ENCODE measurements around the gene CCNB1IP1. TPM values are rescaled to one million over a fixed set of nuclear protein-coding genes. Genes with fewer than 3 reads are reported as not detected.

Gene CCNB1IP1
- total RNA-seq, 2 experiments from 2014 or later: 79.0 to 82.7 TPM

DNA sequence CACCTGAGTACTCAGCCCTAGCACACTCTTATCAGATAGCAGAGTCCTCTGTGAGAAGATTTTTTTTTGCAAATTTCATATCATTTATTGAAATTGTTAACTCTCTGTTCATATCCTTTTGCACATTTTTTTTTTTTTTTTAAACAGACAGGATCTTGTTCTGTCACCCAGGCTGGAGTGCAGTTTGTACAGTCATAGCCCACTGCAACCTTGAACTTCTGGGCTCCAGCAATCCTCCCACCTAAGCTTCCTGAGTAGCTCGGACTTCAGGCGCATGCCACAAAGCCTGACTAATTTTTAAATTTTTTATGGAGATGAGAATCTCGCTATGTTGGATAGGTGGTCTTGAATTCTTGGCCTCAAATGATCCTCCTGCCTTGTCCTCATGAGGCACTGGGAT is 14.7 kb upstream of the CCNB1IP1 start:
- DNase-seq (no peak), ATAC-seq (no peak)
- peaks cover 42% of the 10 kb centered on the region for H3K36me3 Mint-ChIP-seq (ENCODE audit: low read depth)
- H3K27me3 Mint-ChIP-seq: no peaks in the 10 kb centered on the region
- H3K4me3 Mint-ChIP-seq: no peak overlapping the region
- no peak overlapping the region for H3K27ac Mint-ChIP-seq
- CTCF ChIA-PET: interaction anchor here (0.7 kb wide), 1 partner anchor 20 kb away, joined by 3 read pairs; no protein-coding TSS in a partner anchor
- intact Hi-C loops (cut with micrococcal nuclease): no loop called here
- peaks cover 11% of the 10 kb centered on the region for H3K4me1 Mint-ChIP-seq (ENCODE audit: low read depth)
- TF ChIP-seq, protein P1, sequence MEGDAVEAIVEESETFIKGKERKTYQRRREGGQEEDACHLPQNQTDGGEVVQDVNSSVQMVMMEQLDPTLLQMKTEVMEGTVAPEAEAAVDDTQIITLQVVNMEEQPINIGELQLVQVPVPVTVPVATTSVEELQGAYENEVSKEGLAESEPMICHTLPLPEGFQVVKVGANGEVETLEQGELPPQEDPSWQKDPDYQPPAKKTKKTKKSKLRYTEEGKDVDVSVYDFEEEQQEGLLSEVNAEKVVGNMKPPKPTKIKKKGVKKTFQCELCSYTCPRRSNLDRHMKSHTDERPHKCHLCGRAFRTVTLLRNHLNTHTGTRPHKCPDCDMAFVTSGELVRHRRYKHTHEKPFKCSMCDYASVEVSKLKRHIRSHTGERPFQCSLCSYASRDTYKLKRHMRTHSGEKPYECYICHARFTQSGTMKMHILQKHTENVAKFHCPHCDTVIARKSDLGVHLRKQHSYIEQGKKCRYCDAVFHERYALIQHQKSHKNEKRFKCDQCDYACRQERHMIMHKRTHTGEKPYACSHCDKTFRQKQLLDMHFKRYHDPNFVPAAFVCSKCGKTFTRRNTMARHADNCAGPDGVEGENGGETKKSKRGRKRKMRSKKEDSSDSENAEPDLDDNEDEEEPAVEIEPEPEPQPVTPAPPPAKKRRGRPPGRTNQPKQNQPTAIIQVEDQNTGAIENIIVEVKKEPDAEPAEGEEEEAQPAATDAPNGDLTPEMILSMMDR (IDR thresholded peaks at IDR 0.05): no peak
- POLR2A ChIA-PET: no interaction called here
- no peaks in the 10 kb centered on the region for H3K9me3 Mint-ChIP-seq

DNA sequence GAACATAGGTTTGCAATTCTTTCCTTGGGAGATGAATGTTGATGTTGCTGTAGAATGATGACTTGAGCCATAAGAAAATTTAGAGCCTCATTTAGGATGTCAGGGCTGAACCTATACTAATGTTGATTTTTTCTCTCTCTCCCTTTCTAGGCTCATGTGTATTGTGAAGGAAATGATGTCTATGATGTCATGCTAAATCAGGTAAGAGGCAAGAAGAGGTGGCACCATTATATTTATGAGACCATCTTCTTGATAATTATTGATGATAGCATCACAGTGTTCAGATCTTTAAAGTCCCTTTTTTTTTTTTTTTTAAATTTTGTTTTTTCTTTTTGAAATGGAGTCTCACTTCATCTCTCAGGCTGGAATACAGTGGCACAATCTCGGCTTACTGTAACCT is 13.6 kb upstream of the CCNB1IP1 start:
- Mint-ChIP-seq H3K36me3 (ENCODE audit: low read depth) (peaks cover 39% of the 10 kb centered on the region), H3K9me3 (no peaks in the 10 kb centered on the region), H3K27me3 (no peaks in the 10 kb centered on the region), H3K4me3 (no peak overlapping the region), H3K27ac (no peak overlapping the region), H3K4me1 (ENCODE audit: low read depth) (peaks cover 11% of the 10 kb centered on the region)
- CTCF ChIA-PET: interaction anchor here (10.2 kb wide), 1 partner anchor 17 kb away, joined by 125 read pairs; the partner anchor contains the start of gene CCNB1IP1
- ATAC-seq: no peak
- POLR2A ChIA-PET: no interaction called here
- no peak for DNase-seq
- intact Hi-C loops (cut with micrococcal nuclease): no loop called here
- TF ChIP-seq, protein P1 (IDR thresholded peaks at IDR 0.05): no peak

DNA sequence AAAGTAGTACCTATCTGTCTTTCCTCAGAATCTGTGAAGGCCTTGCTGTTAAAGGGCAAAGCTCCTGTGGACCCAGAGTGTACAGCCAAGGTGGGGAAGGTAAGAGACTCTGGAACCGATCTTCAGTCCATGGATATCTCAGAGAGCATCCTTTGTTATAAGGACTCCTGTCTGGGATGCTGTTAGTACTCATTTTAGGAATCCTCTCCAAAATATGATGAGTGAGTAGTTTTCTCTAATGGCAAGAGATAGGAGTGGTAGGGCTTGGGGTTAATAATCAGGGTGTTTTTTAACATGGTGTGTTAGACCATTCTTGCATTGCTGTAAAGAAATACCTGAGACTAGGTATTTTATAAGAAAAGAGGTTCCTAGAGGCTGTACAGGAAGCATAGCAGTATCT is 12.3 kb upstream of the CCNB1IP1 start:
- ChIA-PET CTCF (interaction anchor here (10.2 kb wide), 1 partner anchor 16 kb away, joined by 125 read pairs; the partner anchor contains the start of gene CCNB1IP1), POLR2A (interaction anchor here (0.7 kb wide), 1 partner anchor 511 kb away, joined by 3 read pairs; no protein-coding TSS in a partner anchor)
- Mint-ChIP-seq H3K27ac (peak overlapping the region; percentile 26), H3K4me3 (peak overlapping the region; percentile 56), H3K9me3 (no peaks in the 10 kb centered on the region), H3K4me1 (ENCODE audit: low read depth) (peaks cover 11% of the 10 kb centered on the region), H3K27me3 (no peaks in the 10 kb centered on the region), H3K36me3 (ENCODE audit: low read depth) (peaks cover 32% of the 10 kb centered on the region)
- no peak for DNase-seq
- TF ChIP-seq, protein P1 (IDR thresholded peaks at IDR 0.05): no peak
- intact Hi-C loops (cut with micrococcal nuclease): no loop called here
- no peak for ATAC-seq

DNA sequence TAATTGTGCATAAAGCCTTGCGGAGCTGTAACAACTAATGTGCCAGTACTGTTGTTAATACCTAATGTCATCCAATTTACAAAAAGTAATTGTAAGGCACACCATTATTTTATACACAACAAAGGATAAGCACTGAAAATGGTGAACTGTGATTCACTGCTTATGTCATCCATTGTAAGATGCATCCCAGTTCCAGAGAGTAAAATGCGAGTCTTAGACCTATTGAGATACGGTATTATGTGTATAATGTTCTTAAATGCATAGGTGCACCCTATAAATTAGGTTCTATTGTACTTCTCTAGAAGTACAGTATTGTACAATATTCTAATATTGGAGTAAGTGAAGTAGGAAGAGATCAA is 10.8 kb upstream of the CCNB1IP1 start:
- Mint-ChIP-seq H3K36me3 (ENCODE audit: low read depth) (peaks cover 24% of the 10 kb centered on the region), H3K9me3 (no peaks in the 10 kb centered on the region), H3K27me3 (no peaks in the 10 kb centered on the region), H3K4me1 (ENCODE audit: low read depth) (peaks cover 11% of the 10 kb centered on the region), H3K4me3 (peak overlapping the region; percentile 89), H3K27ac (peak overlapping the region; percentile 96)
- TF ChIP-seq, protein P1 (IDR thresholded peaks at IDR 0.05): peak; percentile 36
- DNase-seq (no peak), ATAC-seq (no peak)
- POLR2A ChIA-PET: interaction anchor here (0.6 to 2.7 kb wide), 24 partner anchors 8 to 340 kb away, joined by 3 to 40 read pairs (median 5); partner anchors contain the start of genes APEX1, CCNB1IP1, OSGEP and PIP4P1
- CTCF ChIA-PET: interaction anchor here (0.9 to 10.2 kb wide), 12 partner anchors 10 to 627 kb away, joined by 3 to 125 read pairs (median 4); partner anchors contain the start of genes APEX1, CCNB1IP1 and OSGEP
- intact Hi-C loops (cut with micrococcal nuclease): loop anchor here (1.0 to 5.0 kb wide), 3 partner anchors 118 to 338 kb away; partner anchors contain the start of genes PIP4P1 and RNASE4
